Keratinocyte (primary cell): Measurements from ENCODE around the gene FBXO27. TPM values are rescaled to one million over a fixed set of nuclear protein-coding genes. Genes with fewer than 3 reads are reported as not detected.

Source experiments
- DNase-seq: peaks from one replicate; pipeline ENCODE4 v3.0.0-alpha.2; 2011; ENCODE audit warnings: low read depth, missing footprints, low spot score
- FAIRE-seq: peaks from 2 replicates; lab custom pipeline; 2011; peaks lifted over from hg19 to GRCh38; lab: Jason Lieb, UNC
- H2AFZ ChIP-seq: 2 replicates; pipeline ENCODE4 v1.6.0; 2012; ENCODE audit warnings: low read length, control low read depth, inconsistent platforms; ENCODE audit not compliant: control insufficient read depth
- H3K27ac ChIP-seq: 2 replicates; pipeline ENCODE4 v1.5.1; 2011; ENCODE audit warnings: low read length; ENCODE audit not compliant: control insufficient read depth, insufficient read depth
- H3K27me3 ChIP-seq: 3 replicates; pipeline ENCODE4 v1.6.0; 2011; ENCODE audit warnings: low read length; ENCODE audit not compliant: control insufficient read depth, insufficient read depth; ENCODE audit errors: extremely low read depth
- H3K36me3 ChIP-seq, 2 experiments: 2 replicates in 1 of 2; 3 replicates in 1 of 2; pipeline ENCODE4 v1.5.1; 2011; ENCODE audit warnings: low read length in 2 of 2, mild to moderate bottlenecking in 1 of 2; ENCODE audit not compliant: control insufficient read depth in 2 of 2, insufficient read depth in 2 of 2; ENCODE audit errors: extremely low read depth in 1 of 2
- H3K4me1 ChIP-seq: 3 replicates; pipeline ENCODE4 v1.5.1; 2011; ENCODE audit warnings: low read length; ENCODE audit not compliant: control insufficient read depth, insufficient read depth; ENCODE audit errors: extremely low read depth
- H3K4me2 ChIP-seq: 3 replicates; pipeline ENCODE4 v1.6.0; 2011; ENCODE audit warnings: low read depth, low read length; ENCODE audit not compliant: control insufficient read depth, insufficient read depth; ENCODE audit errors: extremely low read depth
- H3K4me3 ChIP-seq, 3 experiments: fragments of 200-600 bp in 1 of 3; sonication (generic) in 1 of 3; 2 replicates in 2 of 3; 3 replicates in 1 of 3; pipeline ENCODE4 v1.5.1; 2011 to 2016; ENCODE audit warnings: low read length in 3 of 3, mild to moderate bottlenecking in 3 of 3, control low read depth in 2 of 3, inconsistent platforms in 1 of 3, low read depth in 1 of 3, mixed read lengths in 1 of 3, mixed run types in 1 of 3, moderate library complexity in 1 of 3; ENCODE audit not compliant: control insufficient read depth in 2 of 3, insufficient read depth in 2 of 3; ENCODE audit errors: extremely low read depth in 1 of 3
- H3K79me2 ChIP-seq: 2 replicates; pipeline ENCODE4 v1.6.0; 2012; ENCODE audit warnings: low read length; ENCODE audit not compliant: control insufficient read depth, insufficient read depth
- H3K9ac ChIP-seq: 3 replicates; pipeline ENCODE4 v1.6.0; 2011; ENCODE audit warnings: low read length; ENCODE audit not compliant: control insufficient read depth, insufficient read depth; ENCODE audit errors: extremely low read depth
- H3K9me1 ChIP-seq: 3 replicates; pipeline ENCODE4 v1.6.0; 2011; ENCODE audit warnings: low read length; ENCODE audit not compliant: control insufficient read depth, insufficient read depth; ENCODE audit errors: extremely low read depth
- H3K9me3 ChIP-seq: 2 replicates; pipeline ENCODE4 v1.5.1; 2012; ENCODE audit warnings: low read depth, low read length; ENCODE audit not compliant: control insufficient read depth
- H4K20me1 ChIP-seq: 3 replicates; pipeline ENCODE4 v1.6.0; 2011; ENCODE audit warnings: low read length; ENCODE audit not compliant: control insufficient read depth, insufficient read depth; ENCODE audit errors: extremely low read depth
- EZH2 ChIP-seq: IDR thresholded peaks from one replicate; pipeline ENCODE4 v1.6.1; 2012; ENCODE audit warnings: inconsistent platforms, mild to moderate bottlenecking, low read length, moderate library complexity
- dilution Hi-C: fragments of 300-500 bp; cut with MboI; formaldehyde crosslinking; loops from one replicate; pipeline ENCODE4 v1.7.0; 2020; ENCODE audit warnings: low sequenced_read_pairs; ENCODE audit not compliant: extremely low pct_ligation_motif_present
- polyA plus RNA-seq, 5 experiments: library from polyadenylated mRNA; depleted of rRNA in 3 of 5; stranded (reverse) in 3 of 5; stranded (forward) in 1 of 5; unstranded in 1 of 5; fragments of >200 nt; gene quantifications; 1 replicate in 1 of 5; 2 replicates in 3 of 5; 3 replicates in 1 of 5; pipeline versions ENCODE4 v1.2.1 to v1.2.3, GENCODE V29; 2011 to 2012; ENCODE audit warnings: missing spikeins in 2 of 5, low read depth in 1 of 5, low replicate concordance in 1 of 5
- TF ChIP-seq, protein P1 (sequence below), 3 experiments: IDR thresholded peaks in 1 of 3; conservative IDR thresholded peaks in 1 of 3; optimal IDR thresholded peaks in 1 of 3; 2 replicates in 2 of 3; 3 replicates in 1 of 3; pipeline versions ENCODE3 to v1.5.1; 2011; ENCODE audit warnings: low read length in 3 of 3, mild to moderate bottlenecking in 3 of 3, moderate library complexity in 2 of 3, control low read depth in 1 of 3, inconsistent platforms in 1 of 3; ENCODE audit not compliant: insufficient read depth in 2 of 3; ENCODE audit errors: extremely low read depth in 1 of 3

The FBXO27 gene
- polyA plus RNA-seq, 1 donor (not counting 4 experiments of a cell fraction or from before 2014, with no cell fraction given) = 4.4 TPM

GRCh38 chr19:38985262-38985661 lies 47.1 kb downstream of the FBXO27 start:
- no peak overlapping the region for H2AFZ ChIP-seq
- TF ChIP-seq EZH2 = no peak
- TF ChIP-seq, protein P1, sequence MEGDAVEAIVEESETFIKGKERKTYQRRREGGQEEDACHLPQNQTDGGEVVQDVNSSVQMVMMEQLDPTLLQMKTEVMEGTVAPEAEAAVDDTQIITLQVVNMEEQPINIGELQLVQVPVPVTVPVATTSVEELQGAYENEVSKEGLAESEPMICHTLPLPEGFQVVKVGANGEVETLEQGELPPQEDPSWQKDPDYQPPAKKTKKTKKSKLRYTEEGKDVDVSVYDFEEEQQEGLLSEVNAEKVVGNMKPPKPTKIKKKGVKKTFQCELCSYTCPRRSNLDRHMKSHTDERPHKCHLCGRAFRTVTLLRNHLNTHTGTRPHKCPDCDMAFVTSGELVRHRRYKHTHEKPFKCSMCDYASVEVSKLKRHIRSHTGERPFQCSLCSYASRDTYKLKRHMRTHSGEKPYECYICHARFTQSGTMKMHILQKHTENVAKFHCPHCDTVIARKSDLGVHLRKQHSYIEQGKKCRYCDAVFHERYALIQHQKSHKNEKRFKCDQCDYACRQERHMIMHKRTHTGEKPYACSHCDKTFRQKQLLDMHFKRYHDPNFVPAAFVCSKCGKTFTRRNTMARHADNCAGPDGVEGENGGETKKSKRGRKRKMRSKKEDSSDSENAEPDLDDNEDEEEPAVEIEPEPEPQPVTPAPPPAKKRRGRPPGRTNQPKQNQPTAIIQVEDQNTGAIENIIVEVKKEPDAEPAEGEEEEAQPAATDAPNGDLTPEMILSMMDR (optimal IDR thresholded peaks at IDR 0.05 in 1 of 3, IDR thresholded peaks at IDR 0.05 in 1 of 3, conservative IDR thresholded peaks at IDR 0.05 in 1 of 3; ENCODE audit: extremely low read depth in 1 of 3, insufficient read depth in 2 of 3, low read length in 3 of 3) = no peak
- H4K20me1 ChIP-seq = no peaks in the 10 kb centered on the region
- no peak overlapping the region for H3K4me3 ChIP-seq
- H3K9me1 ChIP-seq = no peaks in the 10 kb centered on the region
- H3K9ac ChIP-seq = no peak overlapping the region
- H3K36me3 ChIP-seq = no peaks in the 10 kb centered on the region
- H3K27ac ChIP-seq = no peak overlapping the region
- no peaks in the 10 kb centered on the region for H3K79me2 ChIP-seq
- dilution Hi-C loops = no loop called here
- no peaks in the 10 kb centered on the region for H3K4me1 ChIP-seq
- H3K4me2 ChIP-seq = no peak overlapping the region
- DNase-seq (no peak), FAIRE-seq (no peak)
- H3K27me3 ChIP-seq = no peaks in the 10 kb centered on the region
- no peaks in the 10 kb centered on the region for H3K9me3 ChIP-seq

GRCh38 chr19:38980583-38981374 lies 51.6 kb downstream of the FBXO27 start:
- no peaks in the 10 kb centered on the region for H3K9me1 ChIP-seq

More at GRCh38 chr19:38980583-38981374, 51.6 kb downstream of the FBXO27 start:
- Histone ChIP-seq H3K4me1 (peaks cover 7% of the 10 kb centered on the region), H3K9ac (no peak overlapping the region), H4K20me1 (no peaks in the 10 kb centered on the region), H3K4me2 (no peak overlapping the region), H2AFZ (no peak overlapping the region), H3K4me3 (no peak overlapping the region), H3K27ac (no peak overlapping the region), H3K79me2 (no peaks in the 10 kb centered on the region), H3K9me3 (no peaks in the 10 kb centered on the region), H3K27me3 (no peaks in the 10 kb centered on the region), H3K36me3 (no peaks in the 10 kb centered on the region)
- DNase-seq (no peak), FAIRE-seq (no peak)
- dilution Hi-C loops = no loop called here
- TF ChIP-seq, protein P1 (optimal IDR thresholded peaks at IDR 0.05 in 1 of 3, IDR thresholded peaks at IDR 0.05 in 1 of 3, conservative IDR thresholded peaks at IDR 0.05 in 1 of 3; ENCODE audit: extremely low read depth in 1 of 3, insufficient read depth in 2 of 3, low read length in 3 of 3) = no peak
- TF ChIP-seq EZH2 = no peak
